ENCODE measurements around the gene ELOA2. TPM values are rescaled to one million over a fixed set of nuclear protein-coding genes. Genes with fewer than 3 reads are reported as not detected.
A peak's percentile ranks its signal among the peaks of the same experiment; 100 is the strongest.

Gene ELOA2
- total RNA-seq = not detected

DNA sequence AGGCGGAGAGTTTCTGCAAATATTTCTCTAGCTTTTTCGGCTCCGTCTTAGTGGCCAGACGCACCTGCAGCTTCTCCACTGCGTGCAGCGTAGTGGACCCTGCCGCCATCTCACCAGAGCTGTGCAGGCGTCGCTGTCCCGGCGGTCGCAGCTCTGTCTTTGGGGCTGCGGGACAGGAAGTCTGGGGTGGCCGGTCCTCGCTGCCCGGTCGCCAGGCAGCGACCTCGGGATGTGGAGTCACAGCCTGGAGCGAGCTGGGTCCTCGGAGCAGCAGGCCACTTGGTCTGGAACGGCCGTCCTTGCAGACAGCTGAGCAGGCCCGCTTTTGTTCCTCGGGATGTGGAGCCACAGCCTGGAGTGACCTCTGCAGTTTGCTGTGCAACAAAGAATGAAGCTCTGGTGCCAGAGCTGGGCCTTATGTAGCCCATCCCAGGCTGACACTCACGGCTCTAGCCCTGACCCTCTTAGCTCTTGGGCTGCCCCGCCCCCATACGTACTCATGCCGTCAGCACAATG is at the start of gene ELOA2:
Gene ELOA2, minus strand, starts transcription at position 466 of the 516 bp plus-strand sequence. Its CDS starts 357 bp downstream, at position 109.
- peaks cover 6% of the 10 kb centered on the region for H3K9me3 Mint-ChIP-seq
- H3K4me3 Mint-ChIP-seq = no peak within 1 kb of the TSS
- no peak for DNase-seq
- CTCF ChIA-PET = interaction anchor here (0.6 kb wide), 1 partner anchor 370 kb away, joined by 4 read pairs; no protein-coding TSS in a partner anchor
- H3K36me3 Mint-ChIP-seq (ENCODE audit: low read depth) = no peaks in the 10 kb centered on the region
- H3K27ac Mint-ChIP-seq = no peak within 1 kb of the TSS
- H3K27me3 Mint-ChIP-seq (ENCODE audit: low read depth) = peaks cover 5% of the 10 kb centered on the region
- intact Hi-C loops (cut with micrococcal nuclease) = no loop called here
- H3K4me1 Mint-ChIP-seq (ENCODE audit: low read depth) = no peaks in the 10 kb centered on the region

- Mint-ChIP-seq H3K4me1 (ENCODE audit: low read depth) (no peaks in the 10 kb centered on the region), H3K9me3 (no peaks in the 10 kb centered on the region), H3K4me3 (no peak overlapping the region), H3K36me3 (ENCODE audit: low read depth) (no peaks in the 10 kb centered on the region), H3K27me3 (ENCODE audit: low read depth) (no peaks in the 10 kb centered on the region), H3K27ac (no peak overlapping the region)
- intact Hi-C loops (cut with micrococcal nuclease) = no loop called here
- CTCF ChIA-PET = no interaction called here
- no peak for DNase-seq
Observed at GRCh38 chr18:47081578-47081977, 46.2 kb upstream of the ELOA2 start.

GRCh38 chr18:47080872-47081271 is 45.5 kb upstream of the ELOA2 start:
- H3K36me3 Mint-ChIP-seq (ENCODE audit: low read depth) = no peaks in the 10 kb centered on the region
- intact Hi-C loops (cut with micrococcal nuclease) = no loop called here
- H3K4me3 Mint-ChIP-seq = no peak overlapping the region
- CTCF ChIA-PET = no interaction called here
- no peaks in the 10 kb centered on the region for H3K9me3 Mint-ChIP-seq
- no peak overlapping the region for H3K27ac Mint-ChIP-seq
- no peaks in the 10 kb centered on the region for H3K4me1 Mint-ChIP-seq (ENCODE audit: low read depth)
- DNase-seq = no peak
- H3K27me3 Mint-ChIP-seq (ENCODE audit: low read depth) = no peaks in the 10 kb centered on the region

GRCh38 chr18:47077111-47077510 is 41.7 kb upstream of the ELOA2 start:
- Mint-ChIP-seq H3K9me3 (no peaks in the 10 kb centered on the region), H3K4me3 (no peak overlapping the region), H3K4me1 (ENCODE audit: low read depth) (no peaks in the 10 kb centered on the region), H3K27me3 (ENCODE audit: low read depth) (no peaks in the 10 kb centered on the region), H3K36me3 (ENCODE audit: low read depth) (no peaks in the 10 kb centered on the region), H3K27ac (no peak overlapping the region)
- no peak for DNase-seq
- intact Hi-C loops (cut with micrococcal nuclease) = no loop called here
- CTCF ChIA-PET = interaction anchor here (1.2 to 1.4 kb wide), 2 partner anchors 9 to 672 kb away, joined by 3 read pairs; no protein-coding TSS in a partner anchor

- intact Hi-C loops (cut with micrococcal nuclease) = no loop called here
- H3K36me3 Mint-ChIP-seq (ENCODE audit: low read depth) = no peaks in the 10 kb centered on the region
- CTCF ChIA-PET = interaction anchor here (0.6 to 1.3 kb wide), 3 partner anchors 8 to 129 kb away, joined by 3 to 6 read pairs (median 4); no protein-coding TSS in a partner anchor
- no peaks in the 10 kb centered on the region for H3K9me3 Mint-ChIP-seq
- no peaks in the 10 kb centered on the region for H3K27me3 Mint-ChIP-seq (ENCODE audit: low read depth)
- H3K4me3 Mint-ChIP-seq = no peak overlapping the region
- no peaks in the 10 kb centered on the region for H3K4me1 Mint-ChIP-seq (ENCODE audit: low read depth)
- DNase-seq = no peak
- no peak overlapping the region for H3K27ac Mint-ChIP-seq
Observed at GRCh38 chr18:47075098-47075883, 39.9 kb upstream of the ELOA2 start.

GRCh38 chr18:47067648-47068047 is 32.2 kb upstream of the ELOA2 start:
- no peaks in the 10 kb centered on the region for H3K27me3 Mint-ChIP-seq (ENCODE audit: low read depth)
- H3K27ac Mint-ChIP-seq = no peak overlapping the region
- CTCF ChIA-PET = interaction anchor here (1.0 kb wide), 1 partner anchor 10 kb away, joined by 3 read pairs; no protein-coding TSS in a partner anchor

GRCh38 chr18:47063096-47063495 is 27.7 kb upstream of the ELOA2 start:
- no peak overlapping the region for H3K4me3 Mint-ChIP-seq
- no peak for DNase-seq
- H3K27ac Mint-ChIP-seq = no peak overlapping the region
- intact Hi-C loops (cut with micrococcal nuclease) = no loop called here
- no peaks in the 10 kb centered on the region for H3K36me3 Mint-ChIP-seq (ENCODE audit: low read depth)
- H3K9me3 Mint-ChIP-seq = no peaks in the 10 kb centered on the region
- CTCF ChIA-PET = no interaction called here
- H3K4me1 Mint-ChIP-seq (ENCODE audit: low read depth) = no peaks in the 10 kb centered on the region
- no peaks in the 10 kb centered on the region for H3K27me3 Mint-ChIP-seq (ENCODE audit: low read depth)

More at GRCh38 chr18:47067648-47068047, 32.2 kb upstream of the ELOA2 start:
- DNase-seq = no peak
- Mint-ChIP-seq H3K36me3 (ENCODE audit: low read depth) (no peaks in the 10 kb centered on the region), H3K4me1 (ENCODE audit: low read depth) (no peaks in the 10 kb centered on the region), H3K9me3 (no peaks in the 10 kb centered on the region), H3K4me3 (no peak overlapping the region)
- intact Hi-C loops (cut with micrococcal nuclease) = no loop called here

GRCh38 chr18:47062471-47062870 is 27.1 kb upstream of the ELOA2 start:
- Mint-ChIP-seq H3K4me1 (ENCODE audit: low read depth) (no peaks in the 10 kb centered on the region), H3K9me3 (no peaks in the 10 kb centered on the region), H3K27ac (no peak overlapping the region), H3K27me3 (ENCODE audit: low read depth) (no peaks in the 10 kb centered on the region), H3K4me3 (no peak overlapping the region), H3K36me3 (ENCODE audit: low read depth) (no peaks in the 10 kb centered on the region)
- no peak for DNase-seq
- intact Hi-C loops (cut with micrococcal nuclease) = no loop called here
- CTCF ChIA-PET = interaction anchor here (1.2 kb wide), 1 partner anchor 11 kb away, joined by 3 read pairs; no protein-coding TSS in a partner anchor

GRCh38 chr18:47054369-47054768 is 18.9 kb upstream of the ELOA2 start:
- peaks cover 3% of the 10 kb centered on the region for H3K27me3 Mint-ChIP-seq (ENCODE audit: low read depth)
- no peak for DNase-seq
- no peak overlapping the region for H3K27ac Mint-ChIP-seq
- no peaks in the 10 kb centered on the region for H3K36me3 Mint-ChIP-seq (ENCODE audit: low read depth)
- intact Hi-C loops (cut with micrococcal nuclease) = loop anchor here (5.0 kb wide), 1 partner anchor 48 kb away; no protein-coding TSS in a partner anchor
- no peak overlapping the region for H3K4me3 Mint-ChIP-seq
- peaks cover 3% of the 10 kb centered on the region for H3K4me1 Mint-ChIP-seq (ENCODE audit: low read depth)
- H3K9me3 Mint-ChIP-seq = no peaks in the 10 kb centered on the region
- CTCF ChIA-PET = interaction anchor here (1.0 to 1.5 kb wide), 2 partner anchors 14 to 150 kb away, joined by 3 to 4 read pairs; no protein-coding TSS in a partner anchor

DNA sequence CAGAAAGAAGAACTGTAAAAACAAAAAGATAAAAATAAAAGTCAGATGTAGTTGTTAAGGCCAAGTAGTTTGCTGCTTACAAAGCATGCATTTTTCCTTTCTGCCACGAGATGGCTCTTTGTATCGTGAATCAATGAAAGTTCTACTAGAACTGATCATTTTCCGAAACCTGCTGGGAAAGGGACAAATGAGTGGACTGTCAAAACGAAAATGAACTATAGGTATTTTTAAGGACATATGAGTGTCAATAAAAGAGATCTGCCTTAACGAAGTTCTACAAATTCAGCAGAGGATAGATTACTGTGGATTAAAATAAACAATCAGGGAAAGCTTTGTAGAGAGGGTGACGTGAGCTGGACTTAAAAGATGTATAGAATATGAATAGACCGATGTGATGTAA is 15.0 kb upstream of the ELOA2 start:
- CTCF ChIA-PET = interaction anchor here (0.5 to 2.2 kb wide), 10 partner anchors 11 to 698 kb away, joined by 3 to 16 read pairs (median 4); no protein-coding TSS in a partner anchor
- H3K36me3 Mint-ChIP-seq (ENCODE audit: low read depth) = no peaks in the 10 kb centered on the region
- no peak overlapping the region for H3K4me3 Mint-ChIP-seq
- no peak overlapping the region for H3K27ac Mint-ChIP-seq
- DNase-seq = peak; percentile 31
- peaks cover 3% of the 10 kb centered on the region for H3K4me1 Mint-ChIP-seq (ENCODE audit: low read depth)
- H3K9me3 Mint-ChIP-seq = no peaks in the 10 kb centered on the region
- intact Hi-C loops (cut with micrococcal nuclease) = loop anchor here (1.0 to 5.0 kb wide), 2 partner anchors 52 to 155 kb away; no protein-coding TSS in a partner anchor
- peaks cover 3% of the 10 kb centered on the region for H3K27me3 Mint-ChIP-seq (ENCODE audit: low read depth)

GRCh38 chr18:47040982-47041381 is 5.6 kb upstream of the ELOA2 start:
- CTCF ChIA-PET = interaction anchor here (3.3 kb wide), 1 partner anchor 9 kb away, joined by 12 read pairs; no protein-coding TSS in a partner anchor
- intact Hi-C loops (cut with micrococcal nuclease) = no loop called here
- H3K27me3 Mint-ChIP-seq (ENCODE audit: low read depth) = peaks cover 5% of the 10 kb centered on the region
- no peak overlapping the region for H3K4me3 Mint-ChIP-seq
- DNase-seq = no peak
- no peaks in the 10 kb centered on the region for H3K9me3 Mint-ChIP-seq
- no peaks in the 10 kb centered on the region for H3K36me3 Mint-ChIP-seq (ENCODE audit: low read depth)
- H3K4me1 Mint-ChIP-seq (ENCODE audit: low read depth) = no peaks in the 10 kb centered on the region
- no peak overlapping the region for H3K27ac Mint-ChIP-seq

DNA sequence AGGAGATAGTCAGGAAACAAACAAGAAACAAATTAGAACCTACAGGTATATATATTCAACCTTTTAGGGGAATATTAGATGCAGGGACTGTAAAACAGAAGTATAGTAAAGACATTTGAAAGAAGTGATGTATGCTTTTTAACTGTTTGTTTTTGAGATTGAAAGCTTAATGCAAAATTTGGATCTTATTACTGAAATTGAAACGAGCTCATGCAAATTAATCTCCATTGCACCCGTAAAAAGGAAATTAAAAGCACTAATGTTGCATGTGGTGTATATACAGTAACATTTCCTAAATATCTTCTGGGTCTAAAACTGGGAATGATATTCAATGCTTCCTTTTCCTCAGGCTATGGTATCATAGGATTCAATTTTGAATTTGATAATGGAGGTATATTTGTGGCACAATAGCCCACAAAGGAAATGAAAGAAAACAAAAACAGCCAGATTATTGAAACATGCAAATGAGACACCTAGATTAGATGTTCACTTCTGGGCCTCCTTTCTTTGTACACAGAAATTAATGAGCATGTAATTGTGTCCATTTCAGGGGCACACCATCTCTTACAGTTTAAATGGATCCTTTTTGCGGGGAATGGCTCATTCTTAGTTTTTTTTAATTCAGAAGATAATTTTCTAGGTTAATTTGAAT is 1.6 kb upstream of the ELOA2 start:
- CTCF ChIA-PET = no interaction called here
- DNase-seq = no peak
- Mint-ChIP-seq H3K4me1 (ENCODE audit: low read depth) (no peaks in the 10 kb centered on the region), H3K9me3 (no peaks in the 10 kb centered on the region), H3K36me3 (ENCODE audit: low read depth) (no peaks in the 10 kb centered on the region), H3K27ac (no peak overlapping the region), H3K4me3 (no peak overlapping the region), H3K27me3 (ENCODE audit: low read depth) (peaks cover 5% of the 10 kb centered on the region)
- intact Hi-C loops (cut with micrococcal nuclease) = no loop called here
